Prostate gland (tissue), 2 donors: ENCODE data around the gene PRAMEF5.
"Not testable (repeated sequence)": the region's sequence is repeated elsewhere in the genome, so short reads cannot be mapped to it uniquely, and the experiment has no call there.

Experiments
- POLR2A ChIP-seq: fragments of 450-650 bp; IDR thresholded peaks from one replicate; pipeline ENCODE4 v1.6.1; 2016; ENCODE audit warnings: antibody characterized with exemption, mild to moderate bottlenecking
- POLR2AphosphoS5 ChIP-seq: sonication (generic); formaldehyde crosslinking; IDR thresholded peaks from one replicate; pipeline ENCODE4 v1.6.1; 2017; ENCODE audit warnings: antibody characterized with exemption
- TF ChIP-seq, protein P1 (sequence below), 4 experiments: fragments of 200-600 bp in 2 of 4; fragments of 450-650 bp in 2 of 4; sonication (generic) in 2 of 4; IDR thresholded peaks; 1 replicate in 3 of 4; 2 replicates in 1 of 4; pipeline ENCODE4 v1.5.1; 2016 to 2019; ENCODE audit warnings: antibody characterized with exemption in 4 of 4, mild to moderate bottlenecking in 2 of 4, moderate library complexity in 2 of 4

DNA sequence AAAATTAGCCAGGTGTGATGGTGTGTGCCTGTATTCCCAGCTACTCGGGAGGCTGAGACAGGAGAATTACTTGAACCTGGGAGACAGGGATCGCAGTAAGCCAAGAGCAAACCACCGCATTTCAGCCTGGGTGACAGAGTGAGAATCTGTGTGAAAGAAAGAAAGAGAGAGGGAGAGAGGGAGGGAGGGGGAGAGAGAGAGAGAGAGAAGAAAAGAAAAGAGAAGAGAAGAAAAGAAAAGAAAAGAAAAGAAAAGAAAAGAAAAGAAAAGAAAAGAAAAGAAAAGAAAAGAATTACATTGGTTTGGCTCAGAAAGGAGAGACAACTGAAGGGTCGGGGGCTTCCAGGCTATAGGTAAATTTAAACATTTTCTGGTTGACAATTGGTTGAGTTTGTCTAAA, 14.4 kb upstream of the PRAMEF5 start:
- TF ChIP-seq, protein P1, sequence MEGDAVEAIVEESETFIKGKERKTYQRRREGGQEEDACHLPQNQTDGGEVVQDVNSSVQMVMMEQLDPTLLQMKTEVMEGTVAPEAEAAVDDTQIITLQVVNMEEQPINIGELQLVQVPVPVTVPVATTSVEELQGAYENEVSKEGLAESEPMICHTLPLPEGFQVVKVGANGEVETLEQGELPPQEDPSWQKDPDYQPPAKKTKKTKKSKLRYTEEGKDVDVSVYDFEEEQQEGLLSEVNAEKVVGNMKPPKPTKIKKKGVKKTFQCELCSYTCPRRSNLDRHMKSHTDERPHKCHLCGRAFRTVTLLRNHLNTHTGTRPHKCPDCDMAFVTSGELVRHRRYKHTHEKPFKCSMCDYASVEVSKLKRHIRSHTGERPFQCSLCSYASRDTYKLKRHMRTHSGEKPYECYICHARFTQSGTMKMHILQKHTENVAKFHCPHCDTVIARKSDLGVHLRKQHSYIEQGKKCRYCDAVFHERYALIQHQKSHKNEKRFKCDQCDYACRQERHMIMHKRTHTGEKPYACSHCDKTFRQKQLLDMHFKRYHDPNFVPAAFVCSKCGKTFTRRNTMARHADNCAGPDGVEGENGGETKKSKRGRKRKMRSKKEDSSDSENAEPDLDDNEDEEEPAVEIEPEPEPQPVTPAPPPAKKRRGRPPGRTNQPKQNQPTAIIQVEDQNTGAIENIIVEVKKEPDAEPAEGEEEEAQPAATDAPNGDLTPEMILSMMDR (IDR thresholded peaks at IDR 0.05): not testable (repeated sequence)
- not testable (repeated sequence) for TF ChIP-seq POLR2AphosphoS5, POLR2A
